Common myeloid progenitor, CD34-positive (primary cell): ENCODE results near the gene CDC34.

Source experiments
- CTCF ChIA-PET: fragments of 350-600 bp; sonication (Branson Sonifier 250); formaldehyde crosslinking; loops from one replicate; lab custom pipeline; 2021; ENCODE audit warnings: antibody characterized with exemption; lab: Charles Lee
- POLR2A ChIA-PET: fragments of 350-600 bp; sonication (Branson Sonifier 250); formaldehyde crosslinking; loops from one replicate; lab custom pipeline; 2021; ENCODE audit warnings: antibody characterized with exemption; lab: Charles Lee
- DNase-seq, 3 donors: peaks; one replicate each; pipeline versions ENCODE4 v3.0.0 to v3.0.0-alpha.2; 2013
- H3K27ac ChIP-seq, 2 experiments: 1 replicate in 1 of 2; 2 replicates in 1 of 2; pipeline ENCODE4 v1.7.0; 2013; ENCODE audit warnings: inconsistent platforms in 2 of 2, low read length in 2 of 2, mild to moderate bottlenecking in 2 of 2, low read depth in 1 of 2, moderate library complexity in 1 of 2; ENCODE audit not compliant: severe bottlenecking in 2 of 2, insufficient read depth in 1 of 2, poor library complexity in 1 of 2
- H3K27me3 ChIP-seq, 5 experiments: replicated peaks in 2 of 5; 1 replicate in 3 of 5; 2 replicates in 2 of 5; pipeline versions ENCODE4 v1.6.1 to v1.7.0; 2013; ENCODE audit warnings: low read length in 4 of 5, mild to moderate bottlenecking in 2 of 5, moderate library complexity in 2 of 5, inconsistent platforms in 1 of 5; ENCODE audit not compliant: insufficient read depth in 5 of 5, control insufficient read depth in 4 of 5
- H3K36me3 ChIP-seq, 4 experiments: 1 replicate in 2 of 4; 2 replicates in 2 of 4; pipeline versions ENCODE4 v1.6.1 to v1.7.0; 2013; ENCODE audit warnings: low read length in 3 of 4, control low read depth in 1 of 4, mild to moderate bottlenecking in 1 of 4; ENCODE audit not compliant: control insufficient read depth in 4 of 4, insufficient read depth in 4 of 4
- H3K4me1 ChIP-seq, 4 experiments: 1 replicate in 3 of 4; 2 replicates in 1 of 4; pipeline versions ENCODE4 v1.6.1 to v1.7.1; 2013; ENCODE audit warnings: low read length in 3 of 4, mild to moderate bottlenecking in 3 of 4, control low read depth in 1 of 4, inconsistent platforms in 1 of 4, moderate library complexity in 1 of 4; ENCODE audit not compliant: control insufficient read depth in 4 of 4, insufficient read depth in 4 of 4; ENCODE audit errors: control extremely low read depth in 1 of 4
- H3K4me3 ChIP-seq, 7 experiments: 1 replicate in 4 of 7; 2 replicates in 3 of 7; pipeline versions ENCODE4 v1.5.1 to v1.7.0; 2013; ENCODE audit warnings: mild to moderate bottlenecking in 7 of 7, low read length in 6 of 7, moderate library complexity in 6 of 7, inconsistent platforms in 2 of 7, low read depth in 2 of 7, control low read depth in 1 of 7; ENCODE audit not compliant: insufficient read depth in 4 of 7, control insufficient read depth in 1 of 7; ENCODE audit errors: extremely low read depth in 1 of 7
- H3K9me3 ChIP-seq, 5 experiments: 1 replicate in 4 of 5; 2 replicates in 1 of 5; pipeline versions ENCODE4 v1.6.1 to v1.7.1; 2013; ENCODE audit warnings: low read length in 4 of 5, mild to moderate bottlenecking in 2 of 5, inconsistent platforms in 1 of 5, low read depth in 1 of 5, moderate library complexity in 1 of 5; ENCODE audit not compliant: control insufficient read depth in 4 of 5, insufficient read depth in 2 of 5; ENCODE audit errors: control extremely low read depth in 1 of 5
- WGBS: methylation state at CpG from one replicate; pipeline ENCODE4 v1.1.5; 2013; ENCODE audit not compliant: insufficient coverage; 5-methylcytosine and 5-hydroxymethylcytosine counted together

CDC34 gene

GRCh38 chr19:580274-580835 lies 48.8 kb downstream of the CDC34 start:
- ChIA-PET CTCF (interaction anchor here (1.6 kb wide), 1 partner anchor 30 kb away, joined by 4 read pairs; no protein-coding TSS in a partner anchor), POLR2A (no interaction called here)
- no peak overlapping the region for H3K27ac ChIP-seq
- no peak overlapping the region for H3K4me3 ChIP-seq
- peaks cover 0 to 5% (median 2%) of the 10 kb centered on the region in 5 experiments for H3K27me3 ChIP-seq
- H3K36me3 ChIP-seq, result peaks cover 2 to 54% (median 26%) of the 10 kb centered on the region in 4 experiments
- H3K4me1 ChIP-seq, result peaks cover 0 to 14% (median 10%) of the 10 kb centered on the region in 4 experiments
- no peak for DNase-seq
- 93% methylated on average over 13 of the region's 22 CpGs for whole genome bisulfite sequencing
- no peaks in the 10 kb centered on the region for H3K9me3 ChIP-seq

GRCh38 chr19:581399-582111 lies 50.0 kb downstream of the CDC34 start:
- H3K4me3 ChIP-seq, result no peak overlapping the region
- no peak overlapping the region for H3K27ac ChIP-seq
- DNase-seq, result no peak
- H3K36me3 ChIP-seq, result peaks cover 2 to 54% (median 26%) of the 10 kb centered on the region in 4 experiments
- POLR2A ChIA-PET, result no interaction called here
- H3K4me1 ChIP-seq, result peaks cover 0 to 6% (median 2%) of the 10 kb centered on the region in 4 experiments
- no peaks in the 10 kb centered on the region for H3K9me3 ChIP-seq
- H3K27me3 ChIP-seq, result peaks cover 0 to 17% (median 4%) of the 10 kb centered on the region in 5 experiments
- CTCF ChIA-PET, result interaction anchor here (1.6 kb wide), 1 partner anchor 29 kb away, joined by 4 read pairs; no protein-coding TSS in a partner anchor
- 92% methylated on average over 39 of the region's 40 CpGs for WGBS

- POLR2A ChIA-PET, result no interaction called here
- H3K36me3 ChIP-seq, result peaks cover 2 to 51% (median 25%) of the 10 kb centered on the region in 4 experiments
- 94% methylated on average over 28 of the region's 31 CpGs for WGBS
- no peak overlapping the region for H3K27ac ChIP-seq
- no peak for DNase-seq
- peaks cover 0 to 2% (median under 1%) of the 10 kb centered on the region in 4 experiments for H3K4me1 ChIP-seq
- H3K4me3 ChIP-seq, result no peak overlapping the region
- peaks cover 0 to 27% (median 4%) of the 10 kb centered on the region in 5 experiments for H3K27me3 ChIP-seq
- CTCF ChIA-PET, result interaction anchor here (1.0 kb wide), 1 partner anchor 8 kb away, joined by 3 read pairs; no protein-coding TSS in a partner anchor
- no peaks in the 10 kb centered on the region for H3K9me3 ChIP-seq
Measured at GRCh38 chr19:582497-583197, 51.1 kb downstream of the CDC34 start.

- POLR2A ChIA-PET, result no interaction called here
- WGBS, result 95% methylated on average over 19 of the region's 27 CpGs
Measured at GRCh38 chr19:583198-583967, 51.8 kb downstream of the CDC34 start.

GRCh38 chr19:583968-584239 lies 52.3 kb downstream of the CDC34 start:
- ChIA-PET CTCF (interaction anchor here (0.7 to 4.6 kb wide), 13 partner anchors 9 to 169 kb away, joined by 3 to 28 read pairs (median 3); partner anchors contain the start of gene BSG), POLR2A (no interaction called here)
- Histone ChIP-seq H3K4me1 (peaks cover 0 to 13% (median 13%) of the 10 kb centered on the region in 4 experiments), H3K9me3 (no peaks in the 10 kb centered on the region), H3K27me3 (peaks cover 0 to 40% (median 7%) of the 10 kb centered on the region in 5 experiments), H3K27ac (no peak overlapping the region), H3K4me3 (no peak overlapping the region), H3K36me3 (peaks cover 2 to 41% (median 23%) of the 10 kb centered on the region in 4 experiments)
- WGBS, result 100% methylated on average over 2 of the region's 5 CpGs
- no peak for DNase-seq

More at GRCh38 chr19:583198-583967, 51.8 kb downstream of the CDC34 start:
- CTCF ChIA-PET, result interaction anchor here (0.7 to 4.6 kb wide), 12 partner anchors 8 to 169 kb away, joined by 3 to 28 read pairs (median 4); no protein-coding TSS in a partner anchor
- H3K27ac ChIP-seq, result no peak overlapping the region
- peaks cover 0 to 35% (median 6%) of the 10 kb centered on the region in 5 experiments for H3K27me3 ChIP-seq
- H3K36me3 ChIP-seq, result peaks cover 2 to 44% (median 23%) of the 10 kb centered on the region in 4 experiments
- no peak overlapping the region for H3K4me3 ChIP-seq
- H3K4me1 ChIP-seq, result peaks cover 0 to 8% (median 7%) of the 10 kb centered on the region in 4 experiments
- DNase-seq, result no peak
- no peaks in the 10 kb centered on the region for H3K9me3 ChIP-seq

- peak; percentile 70 to 83 (median 82) for DNase-seq
- Histone ChIP-seq H3K36me3 (peaks cover 2 to 36% (median 22%) of the 10 kb centered on the region in 4 experiments), H3K4me3 (no peak overlapping the region), H3K27ac (no peak overlapping the region), H3K4me1 (peaks cover 0 to 18% (median 16%) of the 10 kb centered on the region in 4 experiments), H3K9me3 (no peaks in the 10 kb centered on the region), H3K27me3 (peaks cover 0 to 45% (median 12%) of the 10 kb centered on the region in 5 experiments)
- WGBS, result 39% methylated on average over 34 of the region's 38 CpGs
- CTCF ChIA-PET, result interaction anchor here (0.7 to 4.6 kb wide), 15 partner anchors 9 to 168 kb away, joined by 3 to 28 read pairs (median 3); partner anchors contain the start of gene BSG
- POLR2A ChIA-PET, result no interaction called here
Measured at GRCh38 chr19:584240-585001, 52.9 kb downstream of the CDC34 start.
